Activated B cell treated with CpG ODN at 0.5 μM for 24 hours (primary cell): ENCODE data around the gene FAM200B. TPM values are rescaled to one million over a fixed set of nuclear protein-coding genes. Genes with fewer than 3 reads are reported as not detected.

Experiments
- ATAC-seq: fragments of 200-7000 bp; cut with Tn5 transposase; one replicate; pipeline ENCODE4 v1.10.0; 2021; ENCODE audit warnings: low read depth, mild to moderate bottlenecking, moderate library complexity
- CTCF ChIA-PET: fragments of 350-600 bp; sonication (Branson Sonifier 250); formaldehyde crosslinking; loops from one replicate; lab custom pipeline; 2021; ENCODE audit warnings: antibody characterized with exemption; lab: Charles Lee
- POLR2A ChIA-PET: fragments of 350-600 bp; sonication (Branson Sonifier 250); formaldehyde crosslinking; loops from one replicate; lab custom pipeline; 2021; ENCODE audit warnings: antibody characterized with exemption; lab: Charles Lee
- DNase-seq: peaks from one replicate; pipeline ENCODE4 v3.0.0; 2022
- H3K27ac Mint-ChIP-seq: one replicate; pipeline ENCODE4 v1.8.0; 2020; ENCODE audit warnings: mixed read lengths
- H3K27me3 Mint-ChIP-seq: one replicate; pipeline ENCODE4 v1.8.0; 2021; ENCODE audit warnings: mixed read lengths
- H3K36me3 Mint-ChIP-seq: one replicate; pipeline ENCODE4 v1.8.0; 2021; ENCODE audit warnings: low read depth, mixed read lengths
- H3K4me1 Mint-ChIP-seq: one replicate; pipeline ENCODE4 v1.8.0; 2021; ENCODE audit warnings: mixed read lengths
- H3K4me3 Mint-ChIP-seq: one replicate; pipeline ENCODE4 v1.8.0; 2020; ENCODE audit warnings: mild to moderate bottlenecking, mixed read lengths
- H3K9me3 Mint-ChIP-seq: one replicate; pipeline ENCODE4 v1.8.0; 2020; ENCODE audit warnings: mixed read lengths
- CTCF ChIP-seq: fragments of 200-600 bp; IDR thresholded peaks from one replicate; pipeline ENCODE4 v1.8.0; 2022; ENCODE audit warnings: antibody characterized with exemption, mild to moderate bottlenecking
- intact Hi-C: fragments of 100-400 bp; cut with micrococcal nuclease; formaldehyde crosslinking; loops from one replicate; pipeline ENCODE4 v1.15.1; 2024
- total RNA-seq: library from RNA; stranded (reverse); gene quantifications from 2 replicates; pipeline ENCODE4 v1.2.3, GENCODE V29; 2022

The FAM200B gene
- total RNA-seq, 1 donor from 2014 or later, result 11.3 TPM

GRCh38 chr4:15653864-15654592, 27.6 kb upstream of the FAM200B start:
- intact Hi-C loops, result loop anchor here (2.0 to 10.0 kb wide), 5 partner anchors 242 to 1997 kb away; partner anchors contain the start of gene TAPT1
- CTCF ChIA-PET, result interaction anchor here (1.2 to 1.8 kb wide), 2 partner anchors 197 to 615 kb away, joined by 3 to 4 read pairs; no protein-coding TSS in a partner anchor
- H3K27ac Mint-ChIP-seq, result peak overlapping the region; percentile 91
- no peak for TF ChIP-seq CTCF
- H3K9me3 Mint-ChIP-seq, result no peaks in the 10 kb centered on the region
- peak overlapping the region; percentile 95 for H3K4me3 Mint-ChIP-seq
- peaks cover 5% of the 10 kb centered on the region for H3K36me3 Mint-ChIP-seq
- DNase-seq (no peak), ATAC-seq (no peak)
- peaks cover 53% of the 10 kb centered on the region for H3K4me1 Mint-ChIP-seq
- POLR2A ChIA-PET, result interaction anchor here (0.5 to 3.1 kb wide), 7 partner anchors 21 to 1423 kb away, joined by 3 to 14 read pairs (median 4); partner anchors contain the start of genes CPEB2 and FAM200B
- no peaks in the 10 kb centered on the region for H3K27me3 Mint-ChIP-seq

DNA sequence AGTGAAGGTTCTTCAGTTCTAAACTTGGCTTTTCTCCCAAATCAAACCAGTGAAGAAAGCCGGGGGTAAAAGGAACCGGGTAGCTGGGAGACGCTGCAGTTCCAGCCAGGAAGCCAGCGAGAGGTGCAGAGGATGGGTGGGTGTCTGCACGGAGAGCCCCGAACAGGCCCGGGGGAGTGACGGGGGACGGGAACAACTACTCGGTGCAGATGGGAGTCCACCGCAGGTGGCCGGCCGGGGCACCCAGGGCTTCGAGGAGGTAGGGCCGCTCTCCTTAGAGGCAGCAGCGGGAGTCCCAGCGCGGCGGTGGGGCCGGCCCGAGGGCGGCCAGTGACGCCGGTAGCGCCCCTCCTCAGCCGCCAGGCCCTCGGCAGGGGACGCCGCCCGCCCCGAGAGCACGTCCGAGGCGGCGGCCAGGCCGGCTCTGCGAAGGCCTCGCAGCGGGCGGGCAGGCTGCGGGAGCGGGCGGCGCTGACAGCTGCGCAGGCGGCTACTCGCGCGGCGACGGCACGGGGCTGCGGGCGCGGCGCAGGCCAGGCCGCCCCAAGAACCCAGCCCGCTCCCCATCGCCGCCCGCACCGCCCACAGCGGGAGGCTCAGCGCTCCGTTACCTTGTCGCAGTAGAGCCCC, 26.9 kb upstream of the FAM200B start:
- H3K27me3 Mint-ChIP-seq, result no peaks in the 10 kb centered on the region
- H3K4me3 Mint-ChIP-seq, result peak overlapping the region; percentile 95
- no peak for TF ChIP-seq CTCF
- H3K4me1 Mint-ChIP-seq, result peaks cover 49% of the 10 kb centered on the region
- peak; percentile 66 for ATAC-seq
- no peaks in the 10 kb centered on the region for H3K9me3 Mint-ChIP-seq
- peaks cover 5% of the 10 kb centered on the region for H3K36me3 Mint-ChIP-seq
- CTCF ChIA-PET, result interaction anchor here (1.2 kb wide), 1 partner anchor 614 kb away, joined by 3 read pairs; no protein-coding TSS in a partner anchor
- peak overlapping the region; percentile 92 for H3K27ac Mint-ChIP-seq
- no peak for DNase-seq
- POLR2A ChIA-PET, result interaction anchor here (0.7 to 3.1 kb wide), 8 partner anchors 12 to 1349 kb away, joined by 3 to 14 read pairs (median 4); partner anchors contain the start of genes CPEB2 and FAM200B
- intact Hi-C loops, result loop anchor here (1.0 to 10.0 kb wide), 7 partner anchors 27 to 1998 kb away; partner anchors contain the start of genes CPEB2, FAM200B and TAPT1

GRCh38 chr4:15655223-15656037, 26.2 kb upstream of the FAM200B start, which contains the start of gene FBXL5:
TSS of gene FBXL5 (minus strand) at chr4:15655357. CDS start at chr4:15655287, 70 bp downstream.
- ChIA-PET CTCF (no interaction called here), POLR2A (interaction anchor here (0.8 to 3.1 kb wide), 6 partner anchors 9 to 654 kb away, joined by 3 to 14 read pairs (median 6); partner anchors contain the start of genes CPEB2 and FAM200B)
- Mint-ChIP-seq H3K4me3 (peak within 1 kb of the TSS; percentile 95), H3K36me3 (peaks cover 5% of the 10 kb centered on the region), H3K4me1 (peaks cover 42% of the 10 kb centered on the region), H3K27me3 (no peaks in the 10 kb centered on the region), H3K9me3 (no peaks in the 10 kb centered on the region), H3K27ac (peak within 1 kb of the TSS; percentile 97)
- no peak for TF ChIP-seq CTCF
- intact Hi-C loops, result loop anchor here (1.0 to 10.0 kb wide), 4 partner anchors 26 to 1999 kb away; partner anchors contain the start of genes CPEB2 and FAM200B
- peak; percentile 89 for DNase-seq
- peak; percentile 82 for ATAC-seq

- Mint-ChIP-seq H3K4me3 (peak overlapping the region; percentile 93), H3K4me1 (peaks cover 39% of the 10 kb centered on the region), H3K27ac (peak overlapping the region; percentile 97), H3K36me3 (peaks cover 5% of the 10 kb centered on the region), H3K27me3 (no peaks in the 10 kb centered on the region), H3K9me3 (no peaks in the 10 kb centered on the region)
- CTCF ChIA-PET, result no interaction called here
- POLR2A ChIA-PET, result interaction anchor here (1.2 to 3.1 kb wide), 4 partner anchors 8 to 652 kb away, joined by 3 to 14 read pairs (median 9); partner anchors contain the start of genes CPEB2 and FAM200B
- DNase-seq (no peak), ATAC-seq (no peak)
- TF ChIP-seq CTCF, result no peak
- intact Hi-C loops, result loop anchor here (10.0 kb wide), 1 partner anchor 781 kb away; no protein-coding TSS in a partner anchor
Measured at GRCh38 chr4:15656038-15656470, 25.6 kb upstream of the FAM200B start.
